HEK293 (cell line): ENCODE results near the gene TMEM255A.

Experiments
- BCL6B ChIP-seq: fragments of 450-650 bp; formaldehyde crosslinking; IDR thresholded peaks from 2 replicates; pipeline ENCODE4 v1.5.1; 2017; ENCODE audit warnings: missing biosample characterization, missing genetic modification characterization
- ELK4 ChIP-seq: IDR thresholded peaks from 2 replicates; pipeline ENCODE4 v1.6.1; 2011; ENCODE audit warnings: mild to moderate bottlenecking, low read depth, low read length, borderline replicate concordance
- KLF1 ChIP-seq: fragments of 450-650 bp; formaldehyde crosslinking; IDR thresholded peaks from 2 replicates; pipeline ENCODE4 v1.5.1; 2016; ENCODE audit warnings: missing biosample characterization, missing genetic modification characterization
- OVOL3 ChIP-seq: fragments of 450-650 bp; formaldehyde crosslinking; IDR thresholded peaks from 2 replicates; pipeline ENCODE4 v1.5.1; 2016; ENCODE audit warnings: missing biosample characterization, missing genetic modification characterization
- PRDM6 ChIP-seq: fragments of 450-650 bp; formaldehyde crosslinking; IDR thresholded peaks from 2 replicates; pipeline ENCODE4 v1.5.1; 2017; ENCODE audit warnings: missing biosample characterization, missing genetic modification characterization
- SCRT1 ChIP-seq: fragments of 450-650 bp; formaldehyde crosslinking; IDR thresholded peaks from 2 replicates; pipeline ENCODE4 v1.5.1; 2016; ENCODE audit warnings: missing biosample characterization, missing genetic modification characterization, borderline replicate concordance
- SETDB1 ChIP-seq: IDR thresholded peaks from one replicate; pipeline ENCODE4 v1.6.1; 2017; ENCODE audit warnings: mild to moderate bottlenecking, low read length, moderate library complexity, mixed read lengths; ENCODE audit not compliant: insufficient read length
- SP7 ChIP-seq: fragments of 450-650 bp; formaldehyde crosslinking; IDR thresholded peaks from 2 replicates; pipeline ENCODE4 v1.5.1; 2016; ENCODE audit warnings: missing biosample characterization, missing genetic modification characterization
- TSHZ1 ChIP-seq: fragments of 450-650 bp; formaldehyde crosslinking; IDR thresholded peaks from 2 replicates; pipeline ENCODE4 v1.5.1; 2016; ENCODE audit warnings: missing biosample characterization, missing genetic modification characterization, borderline replicate concordance
- YY1 ChIP-seq: fragments of 450-650 bp; formaldehyde crosslinking; IDR thresholded peaks from 2 replicates; pipeline ENCODE4 v1.5.1; 2018; ENCODE audit warnings: missing biosample characterization, missing genetic modification characterization
- ZFP41 ChIP-seq: fragments of 450-650 bp; formaldehyde crosslinking; IDR thresholded peaks from 2 replicates; pipeline ENCODE4 v1.5.1; 2016; ENCODE audit warnings: missing biosample characterization, missing genetic modification characterization, borderline replicate concordance
- ZIC2 ChIP-seq: fragments of 450-650 bp; formaldehyde crosslinking; IDR thresholded peaks from 2 replicates; pipeline ENCODE4 v1.5.1; 2016; ENCODE audit warnings: missing biosample characterization, missing genetic modification characterization
- ZNF16 ChIP-seq: fragments of 450-650 bp; formaldehyde crosslinking; IDR thresholded peaks from 2 replicates; pipeline ENCODE4 v1.5.1; 2016; ENCODE audit warnings: low read depth, missing biosample characterization, missing genetic modification characterization
- ZNF311 ChIP-seq: fragments of 450-650 bp; formaldehyde crosslinking; IDR thresholded peaks from 2 replicates; pipeline ENCODE4 v1.5.1; 2017; ENCODE audit warnings: missing biosample characterization, missing genetic modification characterization, borderline replicate concordance
- ZNF324 ChIP-seq: fragments of 450-650 bp; formaldehyde crosslinking; IDR thresholded peaks from 2 replicates; pipeline ENCODE4 v1.5.1; 2016; ENCODE audit warnings: missing biosample characterization, missing genetic modification characterization
- ZNF513 ChIP-seq: fragments of 450-650 bp; IDR thresholded peaks from 2 replicates; pipeline ENCODE4 v1.5.1; 2018; ENCODE audit warnings: missing biosample characterization, missing genetic modification characterization
- ZNF549 ChIP-seq: fragments of 450-650 bp; IDR thresholded peaks from 2 replicates; pipeline ENCODE4 v1.5.1; 2018; ENCODE audit warnings: missing biosample characterization, missing genetic modification characterization, mild to moderate bottlenecking, inconsistent platforms, moderate library complexity
- ZNF560 ChIP-seq: fragments of 450-650 bp; formaldehyde crosslinking; IDR thresholded peaks from 2 replicates; pipeline ENCODE4 v1.5.1; 2017; ENCODE audit warnings: missing biosample characterization, missing genetic modification characterization, borderline replicate concordance
- ZNF621 ChIP-seq: fragments of 450-650 bp; formaldehyde crosslinking; IDR thresholded peaks from 2 replicates; pipeline ENCODE4 v1.5.1; 2017; ENCODE audit warnings: missing biosample characterization, missing genetic modification characterization
- ZNF624 ChIP-seq: fragments of 450-650 bp; formaldehyde crosslinking; IDR thresholded peaks from 2 replicates; pipeline ENCODE4 v1.5.1; 2017; ENCODE audit warnings: missing biosample characterization, missing genetic modification characterization
- ZNF658 ChIP-seq: fragments of 450-650 bp; formaldehyde crosslinking; IDR thresholded peaks from 2 replicates; pipeline ENCODE4; 2016; ENCODE audit warnings: missing biosample characterization, missing genetic modification characterization
- ZNF768 ChIP-seq: fragments of 450-650 bp; formaldehyde crosslinking; IDR thresholded peaks from 2 replicates; pipeline ENCODE4 v1.5.1; 2018; ENCODE audit warnings: missing biosample characterization, mild to moderate bottlenecking, missing genetic modification characterization
- ZSCAN4 ChIP-seq: fragments of 450-650 bp; formaldehyde crosslinking; IDR thresholded peaks from 2 replicates; pipeline ENCODE4 v1.5.1; 2017; ENCODE audit warnings: missing biosample characterization, missing genetic modification characterization
- ZSCAN5A ChIP-seq: fragments of 450-650 bp; formaldehyde crosslinking; IDR thresholded peaks from 2 replicates; pipeline ENCODE4 v1.5.1; 2016; ENCODE audit warnings: missing biosample characterization, missing genetic modification characterization

Gene TMEM255A

GRCh38 chrX:120305531-120306141, 5.6 kb downstream of the TMEM255A start (continued):
- TF ChIP-seq ZNF549 (tag by site-specific recombination) (no peak), KLF1 (tag by site-specific recombination) (no peak), ZNF621 (tag by site-specific recombination) (no peak), ZNF560 (no peak), ZFP41 (tag by site-specific recombination) (no peak), ZIC2 (tag by site-specific recombination) (0 out of 2 replicates have a peak, but pooled peaks have one; percentile 6), SP7 (tag by site-specific recombination) (peak; percentile 29), ZNF311 (tag by site-specific recombination) (no peak), PRDM6 (no peak), ZNF16 (tag by site-specific recombination) (no peak), ZSCAN4 (tag by site-specific recombination) (no peak), ELK4 (no peak), ZNF624 (tag by site-specific recombination) (no peak), TSHZ1 (tag by site-specific recombination) (no peak), ZNF513 (tag by site-specific recombination) (no peak), SETDB1 (no peak), ZNF658 (tag by site-specific recombination) (no peak), SCRT1 (tag by site-specific recombination) (no peak), ZSCAN5A (no peak), OVOL3 (tag by site-specific recombination) (no peak), YY1 (tag by site-specific recombination) (no peak), ZNF324 (tag by site-specific recombination) (no peak), ZNF768 (tag by site-specific recombination) (no peak), BCL6B (tag by site-specific recombination) (no peak)
